Measurements from ENCODE around the gene SLC9A5.

- no peak for TF ChIP-seq CTCF (conservative IDR thresholded peaks at IDR 0.05; ENCODE audit: low read length)
- no peak for TF ChIP-seq EZH2phosphoT487 (IDR thresholded peaks at IDR 0.05; ENCODE audit: borderline replicate concordance, low read depth, low read length)
These were observed 4.2 kb upstream of the SLC9A5 start for GRCh38 chr16:67244387-67245185.

Data from OCI-LY7 (cell line).